A549 treated with DMSO at 1 μM for 4 hours (cell line): ENCODE results near the gene NEK9. TPM values are rescaled to one million over a fixed set of nuclear protein-coding genes. Genes with fewer than 3 reads are reported as not detected.

Source experiments
- total RNA-seq: library from RNA; stranded (reverse); fragments of 200-300 nt; extraction: Qiagen RNA extraction; gene quantifications from 5 replicates; pipeline ENCODE4 v1.2.3, GENCODE V29; 2022; ENCODE audit warnings: low read depth

NEK9 gene
- 27.8 to 40.0 TPM (median 37.4 TPM) in 5 replicates for total RNA-seq

DNA sequence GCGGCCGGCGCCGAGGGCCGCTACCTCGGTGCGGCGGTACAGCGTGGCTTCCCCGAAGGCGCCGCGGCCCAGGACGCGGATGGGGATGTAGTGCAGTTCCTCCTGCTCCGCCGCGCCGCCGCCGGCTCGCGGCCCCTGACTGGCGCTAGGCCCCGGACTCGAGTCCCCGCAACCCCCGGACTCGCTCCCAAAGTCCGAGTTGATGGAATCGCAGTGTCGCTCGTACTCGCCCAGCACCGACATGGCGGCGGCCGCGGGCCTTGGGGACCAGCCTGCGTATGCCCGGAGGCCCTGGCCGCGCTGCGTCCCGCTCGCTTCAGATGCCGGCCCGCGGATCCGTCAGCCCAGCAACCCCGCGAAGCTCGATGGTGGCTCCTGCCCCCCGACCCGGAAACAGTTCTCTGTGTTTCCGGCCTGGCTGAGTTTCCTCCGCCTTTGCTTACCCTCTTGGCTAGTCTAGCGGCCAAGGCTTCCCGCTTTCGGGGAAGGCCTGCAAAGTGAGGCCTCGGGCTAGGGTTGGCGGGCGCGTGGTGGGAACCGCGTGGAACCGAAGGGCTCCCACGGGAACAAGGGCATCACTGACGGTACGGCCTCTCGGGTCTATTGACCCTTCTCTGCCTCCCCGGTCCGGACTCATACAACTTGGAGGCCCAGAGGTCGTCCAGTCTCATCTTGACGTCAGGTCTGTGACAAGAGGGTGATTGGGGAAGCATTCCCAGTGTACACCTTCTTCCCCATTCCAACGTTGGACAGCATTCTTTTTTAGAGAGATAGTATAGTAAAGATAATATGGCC, at the start of gene NEK9:
Gene NEK9 (minus strand): TSS at position 370 of the 795 bp plus-strand sequence. CDS start 127 bp downstream, at position 243.

GRCh38 chr14:75176142-75176820, 49.4 kb upstream of the NEK9 start, which contains the start of gene TMED10:
Gene TMED10 (minus strand): TSS chr14:75176612. CDS start chr14:75176579, 33 bp downstream.

DNA sequence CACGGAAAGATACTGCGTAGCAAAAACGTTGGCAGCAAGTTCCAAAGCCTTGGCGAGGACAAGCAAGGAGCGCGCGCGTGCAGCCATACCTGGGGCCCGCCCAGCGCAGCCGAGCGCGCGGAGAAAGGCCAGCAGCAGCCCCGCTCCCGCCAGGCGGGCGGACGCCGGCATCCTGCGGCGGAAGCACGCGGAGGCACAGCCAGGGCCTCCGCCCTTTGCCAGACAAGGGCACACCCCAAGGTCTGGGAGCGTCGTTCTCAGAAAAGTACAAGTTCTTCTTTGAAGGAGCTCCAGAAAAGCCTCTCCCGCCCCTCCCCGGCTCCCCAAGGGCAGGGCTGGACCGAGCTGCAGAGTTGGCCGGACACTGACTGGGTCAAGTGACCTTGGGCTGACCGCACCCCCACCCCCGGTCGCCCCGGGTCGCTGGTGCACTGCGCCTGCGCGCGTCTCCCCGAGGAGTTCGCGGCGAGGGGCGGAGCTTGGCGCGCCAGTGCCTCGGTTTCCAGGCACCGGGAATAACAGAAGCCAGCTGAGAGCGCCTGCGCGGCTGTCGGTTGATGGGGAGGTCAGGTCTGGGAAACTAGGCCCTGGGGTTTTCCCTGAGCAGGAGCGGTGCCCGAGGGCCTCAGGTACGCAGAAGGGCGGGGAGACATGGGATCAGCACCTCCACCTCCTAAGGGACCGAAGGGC, 57.6 kb downstream of the NEK9 start, which contains the start of gene ZC2HC1C:
Gene ZC2HC1C (plus strand): TSS at position 521 of the 690 bp plus-strand sequence. CDS start 933 bp downstream, outside the sequence.

GRCh38 chr14:75063491-75064204, 63.2 kb downstream of the NEK9 start, which contains the start of gene ACYP1:
Gene ACYP1 (minus strand): TSS chr14:75064024. CDS start chr14:75063553, 471 bp downstream.

GRCh38 chr14:75050852-75051555, 75.8 kb downstream of the NEK9 start, which contains the start of gene MLH3:
Gene MLH3 (minus strand): TSS chr14:75051467. CDS start chr14:75049655, 1,812 bp downstream.

Other genes with a start within 250 kb of the NEK9 start
- gene DLST, start 245.1 kb downstream of the NEK9 start, total RNA-seq: 91.1 to 99.9 TPM (median 96.7 TPM) in 5 replicates
- 0.33 to 0.92 TPM (median 0.52 TPM) in 5 replicates for gene RPS6KL1, start 203.8 kb downstream of the NEK9 start, total RNA-seq
- 2.3 to 3.9 TPM (median 3.5 TPM) in 5 replicates for gene PGF, start 171.5 kb downstream of the NEK9 start, total RNA-seq
- gene EIF2B2, start 124.1 kb downstream of the NEK9 start, total RNA-seq: 77.5 to 83.7 TPM (median 78.2 TPM) in 5 replicates
- gene MLH3, start 75.6 kb downstream of the NEK9 start, total RNA-seq: 15.2 to 20.4 TPM (median 18.3 TPM) in 5 replicates
- gene ACYP1, start 63.0 kb downstream of the NEK9 start, total RNA-seq: 22.5 to 29.6 TPM (median 25.5 TPM) in 5 replicates
- gene ZC2HC1C, start 57.4 kb downstream of the NEK9 start, total RNA-seq: 2.8 to 4.1 TPM (median 3.5 TPM) in 5 replicates
- 259 to 344 TPM (median 274 TPM) in 5 replicates for gene TMED10, start 49.6 kb upstream of the NEK9 start, total RNA-seq
- gene FOS, start 151.8 kb upstream of the NEK9 start, total RNA-seq: 5.4 to 11.7 TPM (median 6.6 TPM) in 5 replicates